ENCODE results near the gene EFNA5. TPM values are rescaled to one million over a fixed set of nuclear protein-coding genes. Genes with fewer than 3 reads are reported as not detected.
A peak's percentile ranks its signal among the peaks of the same experiment; 100 is the strongest.

The EFNA5 gene
- total and polyA plus RNA-seq, 2 experiments from 2014 or later: 7.5 to 10.1 TPM

GRCh38 chr5:107378218-107378899, 292.4 kb downstream of the EFNA5 start:
- H3K4me1 ChIP-seq (ENCODE audit: insufficient read depth): peaks cover 22% of the 10 kb centered on the region
- Mint-ChIP-seq H3K9me3 (no peaks in the 10 kb centered on the region), H3K27me3 (ENCODE audit: insufficient read depth, low read depth, poor library complexity) (peaks cover 2% of the 10 kb centered on the region), H3K36me3 (ENCODE audit: low read depth) (no peaks in the 10 kb centered on the region), H3K4me1 (peaks cover 40% of the 10 kb centered on the region), H3K27ac (no peak overlapping the region), H3K4me3 (no peak overlapping the region)
- H2AFZ ChIP-seq: no peak overlapping the region
- no peak overlapping the region for H3K4me2 ChIP-seq
- no peak for ATAC-seq
- H3K27me3 ChIP-seq (ENCODE audit: insufficient read depth): no peaks in the 10 kb centered on the region
- no peaks in the 10 kb centered on the region for H3K79me2 ChIP-seq (replicated peaks; ENCODE audit: insufficient read depth)
- no peak for TF ChIP-seq ZNF331 (CRISPR knock-in tag; IDR thresholded peaks at IDR 0.05; ENCODE audit: low read depth)
- H3F3A ChIP-seq (replicated peaks; ENCODE audit: low read depth): no peaks in the 10 kb centered on the region
- no peak overlapping the region for H3K27ac ChIP-seq (ENCODE audit: low read depth)
- no peaks in the 10 kb centered on the region for H3K36me3 ChIP-seq (ENCODE audit: insufficient read depth)
- H3K4me3 ChIP-seq: no peak overlapping the region
- H4K20me1 ChIP-seq (replicated peaks; ENCODE audit: insufficient read depth): no peaks in the 10 kb centered on the region; the same call in 1 of the 2 replicates
- no peak for DNase-seq (ENCODE audit: low spot score)
- no peaks in the 10 kb centered on the region for H3K9me2 ChIP-seq (ENCODE audit: insufficient read depth)

- H3K27ac Mint-ChIP-seq: peak overlapping the region; percentile 59; the same call in 1 of the 2 replicates
- ATAC-seq (no peak), DNase-seq (ENCODE audit: low spot score) (no peak)
- H3K4me1 ChIP-seq (ENCODE audit: insufficient read depth): peaks cover 23% of the 10 kb centered on the region
- H3K79me2 ChIP-seq (replicated peaks; ENCODE audit: insufficient read depth): no peaks in the 10 kb centered on the region
- no peak overlapping the region for H2AFZ ChIP-seq
- peaks cover 2% of the 10 kb centered on the region for H3K27me3 Mint-ChIP-seq (ENCODE audit: insufficient read depth, low read depth, poor library complexity)
- H3K4me3 ChIP-seq: no peak overlapping the region
- H3K27me3 ChIP-seq (ENCODE audit: insufficient read depth): no peaks in the 10 kb centered on the region
- no peaks in the 10 kb centered on the region for H3K9me2 ChIP-seq (ENCODE audit: insufficient read depth)
- no peaks in the 10 kb centered on the region for H3K9me3 Mint-ChIP-seq
- H3K4me2 ChIP-seq: no peak overlapping the region
- no peaks in the 10 kb centered on the region; the same call in 1 of the 2 replicates for H4K20me1 ChIP-seq (replicated peaks; ENCODE audit: insufficient read depth)
- H3K4me1 Mint-ChIP-seq: peaks cover 45% of the 10 kb centered on the region
- TF ChIP-seq CREB1 (CRISPR knock-in tag; IDR thresholded peaks at IDR 0.05; ENCODE audit: low read depth): no peak
- TF ChIP-seq ZNF331 (CRISPR knock-in tag; IDR thresholded peaks at IDR 0.05; ENCODE audit: low read depth): no peak
- TF ChIP-seq CTCF (conservative IDR thresholded peaks at IDR 0.05; ENCODE audit: low read depth in 2 of 2): no peak
- no peak for TF ChIP-seq REST (IDR thresholded peaks at IDR 0.05; ENCODE audit: unreplicated experiment)
- TF ChIP-seq NANOG (IDR thresholded peaks at IDR 0.05; ENCODE audit: borderline replicate concordance): no peak
- TF ChIP-seq ZNF114 (CRISPR knock-in tag; IDR thresholded peaks at IDR 0.05): no peak
- H3K36me3 ChIP-seq (ENCODE audit: insufficient read depth): no peaks in the 10 kb centered on the region
- H3K36me3 Mint-ChIP-seq (ENCODE audit: low read depth): no peaks in the 10 kb centered on the region
- H3F3A ChIP-seq (replicated peaks; ENCODE audit: low read depth): no peaks in the 10 kb centered on the region
- no peak overlapping the region for H3K27ac ChIP-seq (ENCODE audit: low read depth)
- no peak overlapping the region for H3K4me3 Mint-ChIP-seq
Observed at GRCh38 chr5:107377277-107377609, 293.5 kb downstream of the EFNA5 start.
